MM.1S (cell line): ENCODE results near the gene ERFL.

Source experiments
- DNase-seq: peaks from one replicate; pipeline ENCODE4 v3.0.0-alpha.2; 2015
- H2AFZ ChIP-seq: fragments of 300-600 bp; sonication (generic); 2 replicates; pipeline ENCODE4 v1.6.0; 2016; ENCODE audit warnings: antibody characterized with exemption, low read length
- H3F3A ChIP-seq: fragments of 300-600 bp; sonication (generic); 2 replicates; pipeline ENCODE4 v1.6.1; 2016; ENCODE audit warnings: mild to moderate bottlenecking, antibody characterized with exemption, low read length, moderate library complexity, mixed read lengths; ENCODE audit not compliant: insufficient read depth
- H3K27ac ChIP-seq: fragments of 300-600 bp; sonication (generic); 2 replicates; pipeline ENCODE4 v1.5.1; 2016; ENCODE audit warnings: mild to moderate bottlenecking, low read length
- H3K27me3 ChIP-seq: fragments of 300-600 bp; sonication (generic); replicated peaks from 2 replicates; pipeline ENCODE4 v1.6.0; 2016; ENCODE audit warnings: low read length; ENCODE audit not compliant: insufficient read depth
- H3K36me3 ChIP-seq: fragments of 300-600 bp; sonication (generic); replicated peaks from 2 replicates; pipeline ENCODE4 v1.6.1; 2016; ENCODE audit warnings: mild to moderate bottlenecking, low read length, mixed read lengths; ENCODE audit not compliant: insufficient read depth
- H3K4me1 ChIP-seq: fragments of 300-600 bp; sonication (generic); 2 replicates; pipeline ENCODE4 v1.6.1; 2016; ENCODE audit warnings: low read length, mixed read lengths
- H3K4me2 ChIP-seq: fragments of 300-600 bp; sonication (generic); 2 replicates; pipeline ENCODE4 v1.6.0; 2016; ENCODE audit warnings: low read depth, low read length
- H3K4me3 ChIP-seq: fragments of 300-600 bp; sonication (generic); 2 replicates; pipeline ENCODE4 v1.5.1; 2016; ENCODE audit warnings: low read length, mixed read lengths
- H3K79me2 ChIP-seq: fragments of 300-600 bp; sonication (generic); 2 replicates; pipeline ENCODE4 v1.6.1; 2016; ENCODE audit warnings: mixed run types, low read length, mixed read lengths
- H3K9ac ChIP-seq: fragments of 300-600 bp; sonication (generic); 2 replicates; pipeline ENCODE4 v1.6.1; 2016; ENCODE audit warnings: low read length, mixed read lengths
- H3K9me2 ChIP-seq: fragments of 300-600 bp; sonication (generic); replicated peaks from 2 replicates; pipeline ENCODE4 v1.6.1; 2016; ENCODE audit warnings: mild to moderate bottlenecking, low read length, mixed read lengths; ENCODE audit not compliant: insufficient read depth
- H3K9me3 ChIP-seq: fragments of 300-600 bp; sonication (generic); replicated peaks from 2 replicates; pipeline ENCODE4 v1.6.1; 2016; ENCODE audit warnings: mild to moderate bottlenecking, low read length, mixed read lengths; ENCODE audit not compliant: insufficient read depth
- H4K20me1 ChIP-seq: fragments of 300-600 bp; sonication (generic); 2 replicates; pipeline ENCODE4 v1.6.1; 2016; ENCODE audit warnings: mild to moderate bottlenecking, low read length, moderate library complexity, mixed read lengths; ENCODE audit not compliant: insufficient read depth
- EZH2 ChIP-seq: fragments of 300-600 bp; sonication (generic); optimal IDR thresholded peaks from 2 replicates; pipeline ENCODE3; 2017; ENCODE audit warnings: low read depth, mild to moderate bottlenecking, antibody characterized with exemption, low read length, mixed read lengths
- EZH2phosphoT487 ChIP-seq: fragments of 300-600 bp; sonication (generic); IDR thresholded peaks from 2 replicates; pipeline ENCODE4 v1.6.1; 2018; ENCODE audit warnings: antibody characterized with exemption, low read length
- TF ChIP-seq, protein P1 (sequence below): fragments of 300-600 bp; sonication (generic); IDR thresholded peaks from 2 replicates; pipeline ENCODE4 v1.5.1; 2016; ENCODE audit warnings: antibody characterized with exemption, low read length, mixed read lengths

ERFL gene

GRCh38 chr19:41870401-41870873 lies 57.8 kb downstream of the ERFL start:
- no peak overlapping the region for H3K4me3 ChIP-seq
- H3K4me2 ChIP-seq = 0 out of 2 replicates have a peak overlapping the region, but pooled peaks have one; percentile 25
- peaks cover 73% of the 10 kb centered on the region for H3F3A ChIP-seq
- H3K36me3 ChIP-seq = peaks cover 9% of the 10 kb centered on the region
- H3K27ac ChIP-seq = peak overlapping the region; percentile 80
- H3K79me2 ChIP-seq = peaks cover 41% of the 10 kb centered on the region
- H3K27me3 ChIP-seq = no peaks in the 10 kb centered on the region
- no peaks in the 10 kb centered on the region for H3K9me2 ChIP-seq
- H3K4me1 ChIP-seq = peaks cover 66% of the 10 kb centered on the region
- no peaks in the 10 kb centered on the region for H3K9me3 ChIP-seq
- no peak overlapping the region for H2AFZ ChIP-seq
- H4K20me1 ChIP-seq = peaks cover 30% of the 10 kb centered on the region; the same call in 1 of the 2 replicates
- DNase-seq = no peak
- TF ChIP-seq EZH2phosphoT487 (no peak), EZH2 (no peak)
- TF ChIP-seq, protein P1, sequence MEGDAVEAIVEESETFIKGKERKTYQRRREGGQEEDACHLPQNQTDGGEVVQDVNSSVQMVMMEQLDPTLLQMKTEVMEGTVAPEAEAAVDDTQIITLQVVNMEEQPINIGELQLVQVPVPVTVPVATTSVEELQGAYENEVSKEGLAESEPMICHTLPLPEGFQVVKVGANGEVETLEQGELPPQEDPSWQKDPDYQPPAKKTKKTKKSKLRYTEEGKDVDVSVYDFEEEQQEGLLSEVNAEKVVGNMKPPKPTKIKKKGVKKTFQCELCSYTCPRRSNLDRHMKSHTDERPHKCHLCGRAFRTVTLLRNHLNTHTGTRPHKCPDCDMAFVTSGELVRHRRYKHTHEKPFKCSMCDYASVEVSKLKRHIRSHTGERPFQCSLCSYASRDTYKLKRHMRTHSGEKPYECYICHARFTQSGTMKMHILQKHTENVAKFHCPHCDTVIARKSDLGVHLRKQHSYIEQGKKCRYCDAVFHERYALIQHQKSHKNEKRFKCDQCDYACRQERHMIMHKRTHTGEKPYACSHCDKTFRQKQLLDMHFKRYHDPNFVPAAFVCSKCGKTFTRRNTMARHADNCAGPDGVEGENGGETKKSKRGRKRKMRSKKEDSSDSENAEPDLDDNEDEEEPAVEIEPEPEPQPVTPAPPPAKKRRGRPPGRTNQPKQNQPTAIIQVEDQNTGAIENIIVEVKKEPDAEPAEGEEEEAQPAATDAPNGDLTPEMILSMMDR = no peak
- H3K9ac ChIP-seq = no peak overlapping the region

DNA sequence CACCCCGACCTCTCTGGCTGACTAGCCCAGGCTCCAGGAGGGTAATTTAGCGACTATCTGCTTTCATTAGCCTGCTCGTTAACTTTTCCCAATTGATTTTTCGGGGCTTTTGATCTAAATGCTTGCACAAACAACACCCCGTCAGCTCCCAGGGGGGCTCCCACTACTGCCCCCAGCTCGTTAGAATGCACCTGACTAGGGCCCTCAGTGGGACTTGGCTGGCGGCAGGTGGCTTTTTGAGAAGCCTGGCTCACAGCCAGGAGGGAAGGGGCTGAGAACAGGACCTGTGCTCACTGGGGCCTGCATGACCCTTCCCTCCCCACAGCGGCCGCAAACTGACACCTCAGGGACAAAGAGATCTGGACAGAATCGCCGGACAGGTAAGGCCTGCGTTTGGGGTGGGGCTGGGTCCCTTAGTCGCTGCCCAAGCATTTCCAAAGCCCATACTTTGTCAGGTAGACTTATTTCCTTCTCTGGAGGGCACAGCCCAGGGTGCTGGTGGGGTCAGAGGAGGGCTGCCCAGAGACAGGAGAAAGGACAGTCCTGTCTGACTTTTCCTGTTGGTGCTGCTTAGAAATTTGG lies 58.8 kb downstream of the ERFL start:
- Histone ChIP-seq H3K9me2 (no peaks in the 10 kb centered on the region), H3K79me2 (peaks cover 51% of the 10 kb centered on the region), H4K20me1 (peaks cover 33% of the 10 kb centered on the region; the same call in 1 of the 2 replicates), H3K27ac (peak overlapping the region; percentile 80; the same call in 1 of the 2 replicates), H3K36me3 (peaks cover 9% of the 10 kb centered on the region), H3K4me1 (peaks cover 71% of the 10 kb centered on the region), H3K27me3 (no peaks in the 10 kb centered on the region), H3K9me3 (no peaks in the 10 kb centered on the region), H3K4me3 (no peak overlapping the region), H3F3A (peaks cover 80% of the 10 kb centered on the region), H2AFZ (no peak overlapping the region), H3K9ac (no peak overlapping the region), H3K4me2 (peak overlapping the region; percentile 21; the same call in 1 of the 2 replicates)
- no peak for DNase-seq
- TF ChIP-seq EZH2phosphoT487 = no peak
- TF ChIP-seq EZH2 = no peak
- TF ChIP-seq, protein P1 = no peak

GRCh38 chr19:41868989-41869300 lies 59.3 kb downstream of the ERFL start:
- TF ChIP-seq, protein P1 = no peak
- TF ChIP-seq EZH2 (no peak), EZH2phosphoT487 (no peak)
- peaks cover 56% of the 10 kb centered on the region for H3K79me2 ChIP-seq
- H3K4me1 ChIP-seq = peaks cover 74% of the 10 kb centered on the region
- H3K9me2 ChIP-seq = no peaks in the 10 kb centered on the region
- no peaks in the 10 kb centered on the region for H3K9me3 ChIP-seq
- peaks cover 14% of the 10 kb centered on the region for H3K36me3 ChIP-seq
- no peak for DNase-seq
- H3K9ac ChIP-seq = no peak overlapping the region
- H4K20me1 ChIP-seq = peaks cover 33% of the 10 kb centered on the region; the same call in 1 of the 2 replicates
- H3K4me3 ChIP-seq = no peak overlapping the region
- no peaks in the 10 kb centered on the region for H3K27me3 ChIP-seq
- peak overlapping the region; percentile 21; the same call in 1 of the 2 replicates for H3K4me2 ChIP-seq
- no peak overlapping the region for H2AFZ ChIP-seq
- H3K27ac ChIP-seq = peak overlapping the region; percentile 80; the same call in 1 of the 2 replicates
- H3F3A ChIP-seq = peaks cover 85% of the 10 kb centered on the region
